HG02678 (cell line): ENCODE results near the gene ZBTB7A.
"Not testable (repeated sequence)": the region's sequence is repeated elsewhere in the genome, so short reads cannot be mapped to it uniquely, and the experiment has no call there.

Source experiments
- ATAC-seq: cut with Tn5 transposase; IDR thresholded peaks from one replicate; pipeline ENCODE4 v1.9.1; 2021; ENCODE audit warnings: mild to moderate bottlenecking, moderate library complexity; ENCODE audit not compliant: unreplicated experiment

The ZBTB7A gene

DNA sequence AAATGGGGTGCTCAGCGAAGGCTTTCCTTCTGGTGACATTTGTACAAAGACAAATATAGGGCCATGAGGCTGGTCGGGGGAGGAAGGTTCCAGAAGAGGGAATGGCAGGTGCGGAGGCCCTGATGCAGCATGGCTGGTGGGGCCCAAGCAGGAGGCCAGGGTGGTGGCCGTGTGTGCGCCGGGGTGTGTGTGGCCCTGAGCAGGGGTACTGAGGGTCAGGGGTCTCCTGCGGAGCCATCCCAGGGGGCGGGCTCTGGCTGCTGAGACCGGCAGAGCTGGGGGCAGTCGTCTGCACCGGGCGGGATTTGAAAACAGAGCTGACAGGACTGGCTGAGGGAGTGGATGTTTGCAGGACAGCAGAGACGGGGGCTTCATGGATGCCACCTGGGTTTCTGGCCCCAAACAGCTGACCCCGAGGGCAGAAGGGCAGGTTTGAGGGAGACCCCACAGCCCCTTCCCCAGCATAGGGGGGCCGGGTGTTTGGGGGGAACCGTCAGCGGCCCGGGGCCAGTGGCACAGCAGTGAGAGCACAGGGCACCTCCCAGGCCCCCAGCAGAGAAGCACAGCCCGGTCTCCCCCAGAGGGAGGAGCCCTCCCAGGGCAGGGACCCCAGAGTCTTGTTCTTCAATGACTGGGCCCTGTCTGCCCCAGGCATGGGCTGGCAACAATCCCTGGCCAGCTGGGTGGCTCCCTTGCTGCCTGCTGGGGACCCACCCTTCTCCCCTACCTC lies 47.8 kb downstream of the ZBTB7A start:
- ATAC-seq: no peak

DNA sequence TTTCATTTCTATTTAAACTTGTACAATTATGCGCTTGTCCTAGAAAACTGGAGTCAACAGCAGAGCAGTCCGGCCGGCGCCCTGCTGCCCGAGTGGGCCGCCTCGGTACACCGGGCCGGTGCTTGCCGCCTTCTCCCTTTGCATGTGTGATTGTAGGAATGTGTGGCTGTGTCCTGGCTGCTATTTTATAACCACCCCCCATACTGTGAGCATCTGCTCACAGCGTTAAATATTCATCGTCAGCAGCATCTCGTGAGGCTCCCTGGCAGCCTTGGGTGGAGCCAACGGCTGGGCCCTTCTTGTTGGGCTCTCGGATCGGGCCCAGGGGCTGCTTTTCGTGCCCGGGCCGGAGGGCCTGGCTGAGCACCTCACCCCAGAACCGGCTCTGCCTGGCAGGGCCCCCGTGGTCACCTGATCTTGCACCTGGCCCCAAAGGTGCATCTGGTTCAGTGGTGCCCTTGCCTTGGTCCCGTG lies 48.5 kb downstream of the ZBTB7A start:
- ATAC-seq: no peak

GRCh38 chr19:4016903-4017638 lies 49.6 kb downstream of the ZBTB7A start:
- no peak for ATAC-seq

DNA sequence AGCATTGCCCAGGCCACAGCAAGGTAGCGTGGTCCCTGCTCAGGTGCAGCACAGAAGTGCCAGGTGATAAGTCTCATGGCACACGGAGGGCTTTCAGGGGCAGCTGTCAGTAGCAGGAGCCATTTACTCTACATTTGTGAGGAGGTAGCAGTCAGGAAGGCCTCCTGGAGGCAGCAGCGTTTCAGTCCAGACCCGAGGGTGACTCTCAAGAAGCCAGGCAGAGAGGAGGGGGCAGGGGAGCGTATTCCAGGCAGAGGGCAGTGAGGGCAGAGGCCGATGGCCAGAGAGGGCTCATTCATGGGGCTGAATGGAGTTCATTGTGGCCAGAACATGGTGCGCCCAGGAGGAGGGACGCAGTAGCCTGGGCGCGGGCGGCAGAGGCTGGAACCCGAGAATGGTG lies 50.2 kb downstream of the ZBTB7A start:
- no peak for ATAC-seq

- no peak for ATAC-seq
Measured at GRCh38 chr19:4015705-4016402, 50.8 kb downstream of the ZBTB7A start.

GRCh38 chr19:4014541-4015491 lies 51.9 kb downstream of the ZBTB7A start:
- no peak for ATAC-seq

GRCh38 chr19:4013886-4014540 lies 52.7 kb downstream of the ZBTB7A start:
- ATAC-seq: no peak

- ATAC-seq: no peak
Measured at GRCh38 chr19:4012975-4013634, 53.6 kb downstream of the ZBTB7A start.

- ATAC-seq: no peak
Measured at GRCh38 chr19:4012092-4012974, 54.4 kb downstream of the ZBTB7A start.

GRCh38 chr19:4011430-4011829 lies 55.3 kb downstream of the ZBTB7A start:
- not testable (repeated sequence) for ATAC-seq

GRCh38 chr19:4010808-4011110 lies 55.9 kb downstream of the ZBTB7A start:
- ATAC-seq: no peak

GRCh38 chr19:4009990-4010807 lies 56.5 kb downstream of the ZBTB7A start:
- ATAC-seq: no peak

GRCh38 chr19:4007836-4008539 lies 58.7 kb downstream of the ZBTB7A start:
- no peak for ATAC-seq

GRCh38 chr19:4007021-4007835 lies 59.5 kb downstream of the ZBTB7A start, which contains the start of gene PIAS4:
Gene PIAS4, plus strand, starts transcription at chr19:4007736. Its CDS starts 25 bp downstream, at chr19:4007761.
- ATAC-seq: peak; percentile 90

DNA sequence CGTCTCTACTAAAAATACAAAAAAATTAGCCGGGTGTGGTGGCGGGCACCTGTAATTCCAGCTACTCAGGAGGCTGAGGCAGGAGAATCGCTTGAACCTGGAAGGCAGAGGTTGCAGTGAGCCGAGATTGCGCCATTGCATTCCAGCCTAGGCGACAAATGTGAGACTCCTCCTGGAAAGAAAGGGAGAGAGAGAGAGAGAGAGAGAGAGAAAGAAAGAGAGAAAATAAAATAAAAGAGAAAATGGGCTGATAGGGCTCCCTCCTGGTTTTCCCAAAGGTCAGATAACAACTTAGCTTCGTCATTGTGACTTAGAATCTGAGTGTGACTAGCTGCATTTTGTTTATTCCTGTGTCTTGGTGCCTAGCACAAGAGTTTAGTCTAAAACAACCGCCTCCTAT lies 61.3 kb downstream of the ZBTB7A start:
- not testable (repeated sequence) for ATAC-seq

DNA sequence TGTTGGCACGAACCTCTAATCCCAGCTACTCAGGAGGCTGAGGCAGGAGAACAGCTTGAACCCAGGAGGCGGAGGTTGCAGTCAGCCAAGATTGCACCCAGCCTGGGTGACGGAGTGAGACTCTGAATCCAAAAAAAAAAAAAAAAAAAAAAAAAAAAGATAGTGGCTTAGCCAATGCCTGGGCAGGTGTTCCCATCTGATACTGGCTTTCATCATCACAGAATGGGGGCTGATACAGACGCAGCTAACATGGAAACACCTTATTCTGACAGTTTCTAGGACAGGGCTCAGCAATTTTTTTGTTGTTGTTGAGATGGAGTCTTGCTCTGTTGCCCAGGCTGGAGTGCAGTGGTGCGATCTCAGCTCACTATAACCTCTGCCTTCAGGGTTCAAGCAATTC lies 65.9 kb downstream of the ZBTB7A start:
- ATAC-seq: not testable (repeated sequence)
